HG03354 (cell line): ENCODE data around the gene RPL28.
"Not testable (repeated sequence)": the region's sequence is repeated elsewhere in the genome, so short reads cannot be mapped to it uniquely, and the experiment has no call there.

Experiments used
- ATAC-seq: cut with Tn5 transposase; IDR thresholded peaks from one replicate; pipeline ENCODE4 v1.9.1; 2021; ENCODE audit warnings: mild to moderate bottlenecking; ENCODE audit not compliant: unreplicated experiment, poor library complexity, severe bottlenecking

Gene RPL28

GRCh38 chr19:55410168-55410567 lies 24.4 kb downstream of the RPL28 start:
- ATAC-seq: no peak

GRCh38 chr19:55418185-55418584 lies 32.5 kb downstream of the RPL28 start:
- no peak for ATAC-seq

DNA sequence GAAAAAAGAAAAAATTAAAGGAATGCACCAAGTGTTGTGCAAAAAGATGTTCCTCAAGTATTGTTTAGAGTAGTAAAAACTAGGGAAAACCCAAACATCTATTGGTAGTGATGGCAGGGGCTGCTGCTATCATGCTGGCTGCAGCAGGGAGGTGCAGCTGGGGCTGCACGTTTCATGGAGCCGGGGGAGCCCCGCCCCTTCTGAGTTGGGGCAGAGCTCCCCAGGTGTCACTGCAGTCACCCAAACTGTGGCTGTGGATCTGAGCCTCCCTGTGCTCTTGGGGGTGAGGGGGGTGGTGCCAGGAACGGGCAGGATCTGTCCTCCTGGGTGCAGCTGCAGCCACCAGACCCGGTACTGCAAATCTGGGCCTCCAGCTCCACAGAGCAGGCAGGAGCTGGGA lies 33.4 kb downstream of the RPL28 start:
- no peak for ATAC-seq

DNA sequence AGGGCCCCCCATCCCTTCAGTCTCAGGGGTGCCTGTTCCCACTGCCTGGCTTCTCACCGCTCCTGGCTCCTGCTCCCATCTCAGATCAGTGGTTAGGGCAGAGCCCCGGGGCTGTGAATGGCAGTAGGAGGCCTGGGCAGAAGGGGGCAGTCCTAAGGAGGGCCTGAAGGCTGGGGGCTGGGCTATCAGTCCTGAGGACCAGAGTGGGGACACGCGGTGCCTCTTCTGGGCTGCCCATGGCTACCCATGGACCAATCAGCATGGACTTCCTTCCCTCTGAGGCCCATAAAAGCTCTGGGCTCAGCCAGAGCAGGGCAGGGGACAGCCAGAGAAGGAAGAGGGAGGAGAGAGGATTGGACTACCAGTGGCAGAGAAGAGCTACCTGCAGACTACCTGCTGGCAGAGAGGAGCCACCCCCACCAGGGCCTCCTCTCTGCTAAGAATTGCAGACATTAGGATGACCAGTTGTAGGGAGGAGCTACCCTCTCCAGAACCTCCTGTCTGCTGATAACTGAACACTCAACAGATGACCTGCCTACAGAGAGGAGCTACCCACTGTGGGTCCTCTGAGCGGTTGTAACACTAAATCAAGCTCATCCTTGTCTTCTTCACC lies 34.0 kb downstream of the RPL28 start:
- no peak for ATAC-seq

GRCh38 chr19:55421281-55421680 lies 35.5 kb downstream of the RPL28 start:
- ATAC-seq: not testable (repeated sequence)

DNA sequence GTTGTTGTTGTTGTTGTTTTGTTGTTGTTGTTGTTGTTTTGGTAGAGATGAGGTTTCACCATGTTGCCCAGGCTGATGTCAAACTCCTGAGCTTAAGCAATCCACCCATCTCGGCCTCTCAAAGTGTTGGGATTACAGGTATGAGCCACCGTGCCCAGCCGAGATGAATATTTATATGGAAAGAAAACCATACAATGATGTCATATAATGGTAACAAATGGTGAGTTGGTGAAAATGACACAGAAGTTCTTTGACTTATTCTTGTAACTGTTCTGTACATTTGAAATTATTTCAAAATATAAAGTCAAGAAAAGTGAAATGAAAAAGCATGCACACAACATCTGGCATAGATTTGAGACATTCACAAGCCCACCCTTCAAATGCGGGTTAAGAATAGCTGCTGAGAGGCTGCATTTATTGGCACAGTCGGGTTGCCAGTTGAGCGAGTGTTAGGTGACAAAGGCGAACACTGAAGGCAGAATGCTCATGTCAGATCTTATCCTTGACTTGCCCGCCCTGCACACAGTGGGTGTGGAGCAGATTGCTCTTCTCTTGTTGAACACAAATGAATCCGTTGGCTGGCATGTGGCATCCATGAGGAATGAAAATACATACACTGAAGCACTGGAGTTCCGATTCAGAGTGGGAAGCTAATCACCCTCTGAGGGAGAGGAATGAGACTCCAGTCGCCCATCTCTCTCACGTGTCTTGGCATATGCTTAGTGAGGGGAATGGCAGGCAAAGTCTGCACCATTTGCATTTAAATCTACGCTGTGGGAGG lies 37.7 kb downstream of the RPL28 start:
- ATAC-seq: no peak

DNA sequence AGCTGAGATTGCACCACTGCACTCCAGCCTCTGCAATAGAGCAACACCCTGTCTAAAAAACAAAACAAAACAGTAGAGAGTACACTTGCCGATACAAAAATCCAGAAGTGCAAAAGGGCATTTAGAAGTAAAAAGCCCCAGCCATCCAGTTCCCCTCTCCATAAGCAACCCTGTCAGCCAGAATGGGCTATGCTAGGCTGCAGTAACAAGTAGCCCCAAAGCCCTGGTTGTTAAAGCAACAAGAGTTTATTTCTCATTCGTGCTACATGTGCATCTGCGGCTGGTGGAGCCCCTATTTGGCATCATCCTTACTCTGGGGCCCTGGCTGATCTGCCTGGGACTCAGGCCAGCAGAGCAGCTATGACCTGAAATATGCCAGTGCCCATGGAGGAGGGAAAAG lies 38.8 kb downstream of the RPL28 start:
- no peak for ATAC-seq

- no peak for ATAC-seq
Measured at GRCh38 chr19:55426042-55426441, 40.3 kb downstream of the RPL28 start.

- no peak for ATAC-seq
Measured at GRCh38 chr19:55431183-55431582, 45.5 kb downstream of the RPL28 start.

- no peak for ATAC-seq
Measured at GRCh38 chr19:55432241-55432959, 46.7 kb downstream of the RPL28 start.

- no peak for ATAC-seq
Measured at GRCh38 chr19:55433292-55433691, 47.6 kb downstream of the RPL28 start.

- no peak for ATAC-seq
Measured at GRCh38 chr19:55434356-55434919, 48.7 kb downstream of the RPL28 start.

DNA sequence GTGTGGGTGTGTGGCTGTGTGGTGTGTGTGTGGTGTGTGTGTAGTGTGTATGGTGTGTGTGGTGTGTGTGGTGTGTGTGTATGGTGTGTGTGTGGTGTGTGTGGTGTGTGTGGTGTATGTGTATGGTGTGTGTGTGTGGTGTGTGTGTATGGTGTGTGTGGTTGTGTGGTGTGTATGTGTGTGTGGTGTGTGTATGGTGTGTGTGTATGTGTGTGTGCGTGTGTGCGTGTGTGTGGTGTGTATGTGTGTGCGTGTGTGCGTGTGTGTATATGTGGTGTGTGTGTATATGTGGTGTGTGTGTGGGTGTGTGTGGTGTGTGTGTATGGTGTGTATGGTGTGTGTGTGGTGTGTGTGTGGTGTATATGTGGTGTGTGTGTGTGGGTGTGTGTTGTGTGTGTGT lies 49.3 kb downstream of the RPL28 start:
- no peak for ATAC-seq

GRCh38 chr19:55436847-55437246 lies 51.1 kb downstream of the RPL28 start:
- no peak for ATAC-seq

GRCh38 chr19:55437410-55437809 lies 51.7 kb downstream of the RPL28 start:
- ATAC-seq: no peak

- no peak for ATAC-seq
Measured at GRCh38 chr19:55439052-55439451, 53.3 kb downstream of the RPL28 start.

- ATAC-seq: no peak
Measured at GRCh38 chr19:55440411-55441105, 54.8 kb downstream of the RPL28 start.

- no peak for ATAC-seq
Measured at GRCh38 chr19:55441319-55441691, 55.6 kb downstream of the RPL28 start.

GRCh38 chr19:55441692-55442321 lies 56.1 kb downstream of the RPL28 start:
- no peak for ATAC-seq
